ENCODE data around the gene PARP16. TPM values are rescaled to one million over a fixed set of nuclear protein-coding genes. Genes with fewer than 3 reads are reported as not detected.
A peak's percentile ranks its signal among the peaks of the same experiment; 100 is the strongest.

PARP16 gene, protein sequence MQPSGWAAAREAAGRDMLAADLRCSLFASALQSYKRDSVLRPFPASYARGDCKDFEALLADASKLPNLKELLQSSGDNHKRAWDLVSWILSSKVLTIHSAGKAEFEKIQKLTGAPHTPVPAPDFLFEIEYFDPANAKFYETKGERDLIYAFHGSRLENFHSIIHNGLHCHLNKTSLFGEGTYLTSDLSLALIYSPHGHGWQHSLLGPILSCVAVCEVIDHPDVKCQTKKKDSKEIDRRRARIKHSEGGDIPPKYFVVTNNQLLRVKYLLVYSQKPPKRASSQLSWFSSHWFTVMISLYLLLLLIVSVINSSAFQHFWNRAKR
- total RNA-seq = 1 to 10 TPM; 3.8 to 7.5 (median 5.7) TPM
- polyA plus RNA-seq = 1 to 10 TPM; 3.1 to 5.5 TPM

DNA sequence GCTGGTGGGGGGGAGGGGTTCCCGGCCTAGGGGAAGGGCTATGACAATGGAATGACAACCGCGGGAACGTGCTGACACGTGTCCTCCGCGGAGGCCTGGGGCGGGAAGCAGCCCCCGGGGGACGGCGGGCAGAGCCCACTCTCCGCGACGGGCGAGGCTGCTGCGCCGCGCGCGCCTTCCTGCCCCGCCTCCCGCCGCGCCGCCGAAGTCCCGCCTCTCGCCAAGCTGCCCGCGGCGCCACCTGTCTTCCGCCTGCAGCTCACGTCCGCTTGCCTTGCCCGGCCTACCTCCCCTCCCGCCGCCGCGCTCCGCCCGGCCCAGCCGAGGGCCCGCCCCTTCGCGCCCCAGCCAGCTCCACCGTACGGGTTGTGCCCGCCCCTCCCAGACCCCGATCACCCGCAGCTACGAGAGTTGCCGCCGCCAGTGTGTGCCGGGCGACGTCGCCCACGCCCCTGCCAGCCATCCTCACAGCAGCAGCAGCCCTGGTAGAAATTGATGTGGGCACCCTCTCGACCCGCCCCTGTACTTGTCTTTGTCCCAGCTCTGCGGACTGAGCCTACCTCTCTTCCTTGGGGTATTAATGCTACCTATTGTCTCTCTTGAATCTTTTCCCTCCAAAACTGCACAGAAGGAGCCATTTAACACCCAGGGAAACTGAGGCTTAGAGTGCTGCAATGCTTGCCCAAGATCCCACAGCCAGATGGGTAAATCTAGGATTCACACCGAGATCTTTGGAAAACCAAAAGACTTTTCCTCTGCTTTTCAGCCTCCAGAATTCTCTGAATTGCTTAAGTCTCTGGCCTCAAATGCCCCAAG lies at the start of gene PARP16:
Gene PARP16 (minus strand): TSS at position 180 of the 816 bp plus-strand sequence. CDS start 457 bp downstream, outside the sequence.
- WGBS, 2 donors = 1 to 4% methylated on average over 34 to 62 of the region's 62 CpGs
- TF ChIP-seq, protein P1, sequence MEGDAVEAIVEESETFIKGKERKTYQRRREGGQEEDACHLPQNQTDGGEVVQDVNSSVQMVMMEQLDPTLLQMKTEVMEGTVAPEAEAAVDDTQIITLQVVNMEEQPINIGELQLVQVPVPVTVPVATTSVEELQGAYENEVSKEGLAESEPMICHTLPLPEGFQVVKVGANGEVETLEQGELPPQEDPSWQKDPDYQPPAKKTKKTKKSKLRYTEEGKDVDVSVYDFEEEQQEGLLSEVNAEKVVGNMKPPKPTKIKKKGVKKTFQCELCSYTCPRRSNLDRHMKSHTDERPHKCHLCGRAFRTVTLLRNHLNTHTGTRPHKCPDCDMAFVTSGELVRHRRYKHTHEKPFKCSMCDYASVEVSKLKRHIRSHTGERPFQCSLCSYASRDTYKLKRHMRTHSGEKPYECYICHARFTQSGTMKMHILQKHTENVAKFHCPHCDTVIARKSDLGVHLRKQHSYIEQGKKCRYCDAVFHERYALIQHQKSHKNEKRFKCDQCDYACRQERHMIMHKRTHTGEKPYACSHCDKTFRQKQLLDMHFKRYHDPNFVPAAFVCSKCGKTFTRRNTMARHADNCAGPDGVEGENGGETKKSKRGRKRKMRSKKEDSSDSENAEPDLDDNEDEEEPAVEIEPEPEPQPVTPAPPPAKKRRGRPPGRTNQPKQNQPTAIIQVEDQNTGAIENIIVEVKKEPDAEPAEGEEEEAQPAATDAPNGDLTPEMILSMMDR (IDR thresholded peaks at IDR 0.05) = peak; percentile 21 to 47 (median 30)
- Histone ChIP-seq H3K36me3 (no peaks in the 10 kb centered on the region), H3K27ac (peak within 1 kb of the TSS; percentile 75 to 92 (median 86)), H3K9me3 (no peaks in the 10 kb centered on the region), H3K4me1 (peaks cover 0 to 13% (median 6%) of the 10 kb centered on the region in 3 donors), H3K4me3 (peak within 1 kb of the TSS; percentile 68 to 92 (median 74)), H3K27me3 (no peaks in the 10 kb centered on the region)
- ATAC-seq (peak; percentile 94 to 97 (median 96)), DNase-seq (peak; percentile 92 to 97 (median 94)), FAIRE-seq (no peak)
- intact Hi-C loops (cut with DNase I) = no loop called here

DNA sequence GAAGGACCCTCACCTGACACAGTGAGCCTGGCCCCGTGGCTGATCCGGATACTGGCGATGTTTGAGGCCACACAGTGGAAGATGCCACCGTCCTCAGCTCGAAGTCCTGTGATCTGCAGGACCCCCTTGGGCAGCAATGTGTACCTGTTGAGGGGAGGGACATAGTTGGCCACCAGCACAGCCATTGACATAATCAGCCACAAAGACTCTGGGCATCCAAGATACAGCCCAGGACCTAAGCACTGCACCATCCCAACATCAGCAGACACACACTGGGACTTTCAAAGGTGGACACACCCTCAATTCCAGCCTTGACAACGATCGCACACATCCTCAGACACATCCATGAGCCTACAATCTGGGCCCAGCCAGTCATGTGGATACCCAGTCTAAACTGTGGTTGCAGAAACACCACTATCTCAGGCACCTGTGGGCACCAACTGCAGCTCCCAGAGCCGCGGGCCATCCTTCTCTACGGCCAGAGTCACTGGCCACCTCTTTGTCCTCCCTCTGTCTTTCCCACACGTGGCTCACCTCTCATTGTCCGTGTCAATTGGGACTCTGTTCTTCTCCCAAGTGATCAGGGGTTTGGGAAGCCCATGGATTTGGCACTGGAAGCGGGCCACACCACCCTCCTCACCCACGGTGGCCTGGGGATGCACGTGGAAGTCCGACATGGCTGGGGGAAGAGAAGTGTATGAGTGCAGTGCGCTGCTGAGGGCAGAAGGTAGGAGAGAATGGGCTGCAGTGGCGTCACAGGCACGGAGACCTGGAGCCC lies 48.8 kb upstream of the PARP16 start:
- 77 to 84% methylated on average over 19 of the region's 19 CpGs for WGBS, 2 donors
- Histone ChIP-seq H3K9me3 (no peaks in the 10 kb centered on the region), H3K4me3 (no peak overlapping the region), H3K27ac (no peak overlapping the region), H3K36me3 (no peaks in the 10 kb centered on the region), H3K4me1 (no peaks in the 10 kb centered on the region), H3K27me3 (no peaks in the 10 kb centered on the region)
- TF ChIP-seq, protein P1 (IDR thresholded peaks at IDR 0.05) = no peak
- ATAC-seq (no peak), FAIRE-seq (no peak), DNase-seq (no peak)
- intact Hi-C loops (cut with DNase I) = no loop called here

DNA sequence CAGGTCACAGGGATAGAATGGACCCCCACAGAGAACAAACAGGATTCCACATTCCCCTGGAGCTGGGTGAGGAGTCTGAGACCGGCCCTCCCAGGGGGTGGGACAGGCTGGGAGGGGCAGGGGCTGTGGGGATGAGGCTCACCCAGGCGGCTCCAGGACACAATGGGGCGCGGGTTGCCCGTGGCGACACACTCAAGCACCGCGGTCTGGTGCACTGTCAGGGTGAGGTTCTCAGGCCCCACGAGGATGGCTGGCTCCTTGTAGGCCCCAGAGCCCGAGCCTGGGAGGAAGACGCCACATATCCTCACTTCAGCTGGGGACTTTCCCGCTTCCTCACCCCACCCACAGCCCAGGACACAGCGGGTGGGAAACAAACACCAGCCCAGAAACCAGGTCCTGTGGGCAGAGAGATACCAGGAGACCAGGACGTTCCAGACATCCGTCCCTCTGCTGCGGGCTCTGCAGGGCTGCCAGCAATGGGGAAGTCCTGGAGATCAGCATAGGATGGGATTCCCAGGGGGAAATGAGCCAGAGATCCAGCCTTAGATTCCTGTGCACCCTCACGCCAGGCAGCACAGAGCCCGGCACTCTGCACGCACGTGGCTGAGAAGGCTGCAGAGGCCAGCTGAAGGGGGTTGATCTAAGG lies 48.0 kb upstream of the PARP16 start:
- Histone ChIP-seq H3K4me1 (no peaks in the 10 kb centered on the region), H3K4me3 (no peak overlapping the region), H3K36me3 (no peaks in the 10 kb centered on the region), H3K27me3 (no peaks in the 10 kb centered on the region), H3K9me3 (no peaks in the 10 kb centered on the region), H3K27ac (no peak overlapping the region)
- WGBS, 2 donors = 69 to 73% methylated on average over 20 of the region's 20 CpGs
- intact Hi-C loops (cut with DNase I) = no loop called here
- DNase-seq (no peak), ATAC-seq (no peak), FAIRE-seq (no peak)
- TF ChIP-seq, protein P1 (IDR thresholded peaks at IDR 0.05) = no peak

DNA sequence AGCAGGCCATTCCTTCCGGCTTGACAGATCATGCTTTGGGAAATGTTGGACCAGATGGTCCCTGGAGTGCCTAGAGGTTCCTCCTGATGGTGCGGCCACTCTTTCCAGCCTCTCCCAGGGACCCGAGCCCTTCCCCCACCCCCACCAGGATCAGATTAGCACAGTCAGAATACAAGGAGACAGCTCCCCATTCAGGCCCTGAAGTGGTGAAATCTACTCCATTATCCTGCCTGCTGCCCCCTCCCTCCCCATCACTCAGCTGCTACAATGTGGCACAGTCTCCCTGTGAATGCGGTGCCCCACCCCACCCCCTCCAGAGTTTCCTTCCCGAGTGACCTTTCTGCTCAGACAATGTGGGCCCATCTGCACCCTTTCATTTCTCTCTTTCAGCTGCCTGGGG lies 47.2 kb upstream of the PARP16 start:
- ATAC-seq (no peak), FAIRE-seq (no peak), DNase-seq (no peak)
- Histone ChIP-seq H3K4me3 (no peak overlapping the region), H3K9me3 (no peaks in the 10 kb centered on the region), H3K27ac (no peak overlapping the region), H3K4me1 (no peaks in the 10 kb centered on the region), H3K36me3 (no peaks in the 10 kb centered on the region), H3K27me3 (no peaks in the 10 kb centered on the region)
- TF ChIP-seq, protein P1 (IDR thresholded peaks at IDR 0.05) = no peak
- whole genome bisulfite sequencing, 2 donors = 61 to 74% methylated on average over 5 of the region's 5 CpGs
- intact Hi-C loops (cut with DNase I) = no loop called here

All from pancreas (tissue), 10 donors.